H1 (cell line): ENCODE results near the gene DEFB129. TPM values are rescaled to one million over a fixed set of nuclear protein-coding genes. Genes with fewer than 3 reads are reported as not detected.

Experiments
- BCL11A ChIP-seq, 2 experiments: IDR thresholded peaks; one replicate each; pipeline ENCODE4 v1.6.1; 2011; ENCODE audit warnings: low read depth in 2 of 2, low read length in 2 of 2, mild to moderate bottlenecking in 2 of 2
- CHD2 ChIP-seq: IDR thresholded peaks from 2 replicates; pipeline ENCODE4 v1.6.1; 2012; ENCODE audit warnings: low read length, improper control_type of control experiment
- GTF2F1 ChIP-seq: IDR thresholded peaks from 2 replicates; pipeline ENCODE4 v1.6.1; 2012; ENCODE audit warnings: low read depth, low read length, improper control_type of control experiment, borderline replicate concordance
- HDAC2 ChIP-seq, 2 experiments: fragments of 300-600 bp in 1 of 2; sonication (generic) in 1 of 2; IDR thresholded peaks; 2 replicates each; pipeline ENCODE4 v1.6.1; 2011 to 2012; ENCODE audit warnings: low read depth in 2 of 2, low read length in 2 of 2, mild to moderate bottlenecking in 2 of 2, moderate library complexity in 2 of 2, borderline replicate concordance in 1 of 2, inconsistent platforms in 1 of 2
- polyA plus RNA-seq, 7 experiments: library from polyadenylated mRNA; depleted of rRNA in 3 of 7; stranded (reverse) in 5 of 7; unstranded in 2 of 7; fragments of >200 nt in 5 of 7; fragments of 200-250 nt in 2 of 7; gene quantifications; 1 replicate in 5 of 7; 2 replicates in 1 of 7; 4 replicates in 1 of 7; pipeline versions ENCODE4 v1.2.1 to v1.2.3, GENCODE V29; 2011 to 2013; ENCODE audit warnings: missing spikeins in 2 of 7, mixed read lengths in 2 of 7
- total RNA-seq: library from RNA; stranded (reverse); fragmentation: NEBNext Ultra II Directional; extraction: Animal tissue kit (Norgen Biotek cat#: 25700); gene quantifications from 2 replicates; pipeline ENCODE4 v1.2.1, GENCODE V29; 2021
- TF ChIP-seq, protein P1 (sequence below): IDR thresholded peaks from 2 replicates; pipeline ENCODE4 v1.6.1; 2011; ENCODE audit warnings: low read length, improper control_type of control experiment

DEFB129 gene
- total and polyA plus RNA-seq, 2 of the 8 experiments (the other 6 are each of a cell fraction or from before 2014, with no cell fraction given) = not detected

DNA sequence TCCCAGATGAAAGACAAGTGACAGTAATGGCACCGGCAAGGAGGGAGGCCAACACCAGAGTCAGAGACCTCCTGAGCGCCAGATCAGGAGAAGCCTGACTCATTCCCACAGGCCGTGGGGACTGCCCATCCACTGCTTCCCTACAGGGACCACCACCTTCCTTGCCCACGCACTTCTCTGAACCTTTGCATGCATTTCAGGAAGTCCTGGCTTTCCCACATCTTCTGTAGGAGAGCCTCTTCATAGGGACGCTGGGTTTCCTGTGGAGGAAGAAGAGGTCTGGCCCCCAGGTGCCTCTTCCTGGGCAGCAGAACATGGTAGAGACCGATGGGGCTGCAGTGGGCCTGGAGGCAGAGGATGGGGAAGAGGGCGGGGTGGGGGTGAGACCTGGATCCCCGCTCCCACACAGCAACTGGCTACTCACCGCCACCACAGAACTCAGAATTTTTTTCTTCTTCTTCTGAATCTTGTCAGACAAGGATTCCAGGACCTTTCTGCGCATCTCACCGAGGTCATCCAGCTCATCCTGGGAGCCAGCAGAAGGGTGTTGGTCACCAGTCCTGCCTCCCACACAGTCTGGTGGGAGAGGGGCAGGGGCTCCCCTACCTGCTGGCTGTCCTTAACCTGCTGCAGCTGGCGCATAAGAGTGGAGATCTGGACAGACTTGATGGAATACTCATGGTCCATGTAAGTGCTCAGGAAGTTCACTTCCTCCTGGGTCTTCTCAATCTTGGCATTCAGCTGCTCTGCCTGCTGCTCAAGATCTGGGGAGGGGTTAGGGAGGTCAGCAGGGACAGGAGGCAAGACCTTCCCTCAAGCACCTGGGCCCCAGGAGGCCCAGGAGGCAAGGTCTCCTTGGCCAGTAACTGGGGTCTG, 49.8 kb downstream of the DEFB129 start (continued):
- no peak for TF ChIP-seq HDAC2 (IDR thresholded peaks at IDR 0.05; ENCODE audit: borderline replicate concordance in 1 of 2, low read depth in 2 of 2, low read length in 2 of 2)
- no peak for TF ChIP-seq BCL11A (IDR thresholded peaks at IDR 0.05; ENCODE audit: low read depth in 2 of 2, low read length in 2 of 2)
- TF ChIP-seq GTF2F1 = no peak
- TF ChIP-seq, protein P1, sequence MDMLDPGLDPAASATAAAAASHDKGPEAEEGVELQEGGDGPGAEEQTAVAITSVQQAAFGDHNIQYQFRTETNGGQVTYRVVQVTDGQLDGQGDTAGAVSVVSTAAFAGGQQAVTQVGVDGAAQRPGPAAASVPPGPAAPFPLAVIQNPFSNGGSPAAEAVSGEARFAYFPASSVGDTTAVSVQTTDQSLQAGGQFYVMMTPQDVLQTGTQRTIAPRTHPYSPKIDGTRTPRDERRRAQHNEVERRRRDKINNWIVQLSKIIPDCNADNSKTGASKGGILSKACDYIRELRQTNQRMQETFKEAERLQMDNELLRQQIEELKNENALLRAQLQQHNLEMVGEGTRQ = no peak
- TF ChIP-seq CHD2 = no peak
